ENCODE results near the gene AKAP10. TPM values are rescaled to one million over a fixed set of nuclear protein-coding genes. Genes with fewer than 3 reads are reported as not detected.

AKAP10 gene
- total and polyA plus RNA-seq, 10 of the 15 experiments (the other 5 are each of a cell fraction or from before 2014, with no cell fraction given): 4.3 to 23.7 (median 14.7) TPM

DNA sequence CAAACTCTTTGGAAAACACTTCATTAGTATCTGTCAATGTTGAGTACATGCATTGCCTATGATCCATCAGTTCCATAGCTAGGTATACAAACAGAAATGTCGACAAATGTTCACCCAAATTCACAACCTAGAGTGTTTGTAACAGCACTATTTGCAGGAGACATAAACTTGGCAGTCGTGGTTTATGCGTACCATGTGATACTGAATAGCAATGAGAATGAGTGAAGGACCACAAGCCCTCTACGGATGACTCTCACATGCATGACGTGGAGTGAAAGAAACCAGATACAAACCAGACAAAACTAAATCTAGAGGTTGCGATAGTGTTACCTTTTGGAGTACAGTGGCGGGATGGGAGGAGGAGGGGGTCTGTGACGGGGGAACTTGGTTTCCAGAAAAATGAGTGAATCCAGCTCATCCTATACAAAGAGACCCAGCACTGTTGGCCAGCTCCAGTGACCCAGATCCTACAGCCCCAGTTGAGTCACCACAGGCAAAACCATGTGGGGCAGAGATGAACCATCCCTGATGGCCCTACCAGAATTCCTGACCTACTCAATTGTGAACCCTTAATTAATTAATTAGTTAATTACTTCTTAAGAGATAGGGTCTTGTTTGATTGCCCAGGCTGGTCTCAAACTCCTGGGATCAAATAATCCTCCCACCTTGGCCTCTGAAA, 94.0 kb downstream of the AKAP10 start (continued):
- TF ChIP-seq NR2F1 (conservative IDR thresholded peaks at IDR 0.05) (no peak), CBX5 (IDR thresholded peaks at IDR 0.05; ENCODE audit: low read depth) (no peak), EP300 (IDR thresholded peaks at IDR 0.05; ENCODE audit: borderline replicate concordance in 1 of 2, control insufficient read depth in 1 of 2, low read depth in 2 of 2, low read length in 2 of 2) (no peak), RAD51 (IDR thresholded peaks at IDR 0.05) (no peak), ETV6 (conservative IDR thresholded peaks at IDR 0.05 in 1 of 2, IDR thresholded peaks at IDR 0.05 in 1 of 2; ENCODE audit: borderline replicate concordance in 1 of 2, low read depth in 1 of 2) (no peak), SREBF1 (IDR thresholded peaks at IDR 0.05; ENCODE audit: low read length) (no peak)
- TF ChIP-seq, protein P1, sequence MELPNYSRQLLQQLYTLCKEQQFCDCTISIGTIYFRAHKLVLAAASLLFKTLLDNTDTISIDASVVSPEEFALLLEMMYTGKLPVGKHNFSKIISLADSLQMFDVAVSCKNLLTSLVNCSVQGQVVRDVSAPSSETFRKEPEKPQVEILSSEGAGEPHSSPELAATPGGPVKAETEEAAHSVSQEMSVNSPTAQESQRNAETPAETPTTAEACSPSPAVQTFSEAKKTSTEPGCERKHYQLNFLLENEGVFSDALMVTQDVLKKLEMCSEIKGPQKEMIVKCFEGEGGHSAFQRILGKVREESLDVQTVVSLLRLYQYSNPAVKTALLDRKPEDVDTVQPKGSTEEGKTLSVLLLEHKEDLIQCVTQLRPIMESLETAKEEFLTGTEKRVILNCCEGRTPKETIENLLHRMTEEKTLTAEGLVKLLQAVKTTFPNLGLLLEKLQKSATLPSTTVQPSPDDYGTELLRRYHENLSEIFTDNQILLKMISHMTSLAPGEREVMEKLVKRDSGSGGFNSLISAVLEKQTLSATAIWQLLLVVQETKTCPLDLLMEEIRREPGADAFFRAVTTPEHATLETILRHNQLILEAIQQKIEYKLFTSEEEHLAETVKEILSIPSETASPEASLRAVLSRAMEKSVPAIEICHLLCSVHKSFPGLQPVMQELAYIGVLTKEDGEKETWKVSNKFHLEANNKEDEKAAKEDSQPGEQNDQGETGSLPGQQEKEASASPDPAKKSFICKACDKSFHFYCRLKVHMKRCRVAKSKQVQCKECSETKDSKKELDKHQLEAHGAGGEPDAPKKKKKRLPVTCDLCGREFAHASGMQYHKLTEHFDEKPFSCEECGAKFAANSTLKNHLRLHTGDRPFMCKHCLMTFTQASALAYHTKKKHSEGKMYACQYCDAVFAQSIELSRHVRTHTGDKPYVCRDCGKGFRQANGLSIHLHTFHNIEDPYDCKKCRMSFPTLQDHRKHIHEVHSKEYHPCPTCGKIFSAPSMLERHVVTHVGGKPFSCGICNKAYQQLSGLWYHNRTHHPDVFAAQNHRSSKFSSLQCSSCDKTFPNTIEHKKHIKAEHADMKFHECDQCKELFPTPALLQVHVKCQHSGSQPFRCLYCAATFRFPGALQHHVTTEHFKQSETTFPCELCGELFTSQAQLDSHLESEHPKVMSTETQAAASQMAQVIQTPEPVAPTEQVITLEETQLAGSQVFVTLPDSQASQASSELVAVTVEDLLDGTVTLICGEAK (IDR thresholded peaks at IDR 0.05; ENCODE audit: borderline replicate concordance): no peak

GRCh38 chr17:19880393-19880792, 97.2 kb downstream of the AKAP10 start:
- no peak for FAIRE-seq
- TF ChIP-seq BHLHE40 (IDR thresholded peaks at IDR 0.05; ENCODE audit: borderline replicate concordance in 1 of 2, low read depth in 2 of 2, low read length in 1 of 2) (no peak), SRF (IDR thresholded peaks at IDR 0.05; ENCODE audit: low read depth in 2 of 2, low read length in 2 of 2) (no peak), ZBED1 (IDR thresholded peaks at IDR 0.05; ENCODE audit: borderline replicate concordance) (no peak)
- H3K27me3 ChIP-seq (replicated peaks in 1 of 2; ENCODE audit: control insufficient read depth in 2 of 2, insufficient read depth in 2 of 2, low read length in 1 of 2): peaks cover 1 to 3% of the 10 kb centered on the region in 2 experiments; a peak in 2 of 4 replicates
- 28% methylated on average over 4 of the region's 4 CpGs for WGBS (ENCODE audit: insufficient coverage, insufficient replicate concordance, low lambda C conversion rate, missing lambda C conversion rate)
- intact Hi-C loops (cut with micrococcal nuclease; ENCODE audit: unreplicated experiment) (no loop called here), in situ Hi-C loops (cut with MboI) (no loop called here)
- no peaks in the 10 kb centered on the region for H3K79me2 ChIP-seq (ENCODE audit: control insufficient read depth, insufficient read depth, low read length)
- no peak overlapping the region for H2AFZ ChIP-seq (ENCODE audit: control insufficient read depth, low read depth, low read length)
- SMC1A ChIA-PET (ENCODE audit: uncharacterized antibody, unreplicated experiment): no interaction called here
- H3K9me3 ChIP-seq (replicated peaks; ENCODE audit: control insufficient read depth, insufficient read depth, low read length): no peaks in the 10 kb centered on the region
- no peak overlapping the region for H3K9ac ChIP-seq (ENCODE audit: control insufficient read depth, insufficient read depth, low read length)
- no peak for DNase-seq (ENCODE audit: low read depth, low spot score)
- CTCF ChIA-PET: no interaction called here
- H3K4me2 ChIP-seq (ENCODE audit: control insufficient read depth, insufficient read depth): no peak overlapping the region
- H3K4me1 ChIP-seq (ENCODE audit: control insufficient read depth, insufficient read depth, low read length): no peaks in the 10 kb centered on the region
- no peaks in the 10 kb centered on the region for H3K36me3 ChIP-seq (ENCODE audit: control insufficient read depth in 2 of 2, insufficient read depth in 2 of 2, low read length in 1 of 2)
- no TSS peak for BruUV-seq (replicated peaks)
- RAD21 ChIA-PET (ENCODE audit: unreplicated experiment): no interaction called here
- no peak overlapping the region for H3K27ac ChIP-seq (ENCODE audit: control insufficient read depth, insufficient read depth)
- no peaks in the 10 kb centered on the region for H4K20me1 ChIP-seq (ENCODE audit: control insufficient read depth, insufficient read depth)
- no peak for ATAC-seq
- no peak overlapping the region for H3K4me3 ChIP-seq
- POLR2A ChIA-PET: no interaction called here
